NCI-H345 (cell line): Measurements from ENCODE around the gene ADA.
"Not testable (repeated sequence)": the region's sequence is repeated elsewhere in the genome, so short reads cannot be mapped to it uniquely, and the experiment has no call there.

ENCODE experiments used
- DNase-seq: peaks from one replicate; lab custom pipeline; 2025; lab: John Stamatoyannopoulos, UW

The ADA gene

GRCh38 chr20:44599715-44600114 lies 51.8 kb downstream of the ADA start:
- no peak for DNase-seq

- DNase-seq, result no peak
Measured at GRCh38 chr20:44598423-44599305, 52.8 kb downstream of the ADA start.

DNA sequence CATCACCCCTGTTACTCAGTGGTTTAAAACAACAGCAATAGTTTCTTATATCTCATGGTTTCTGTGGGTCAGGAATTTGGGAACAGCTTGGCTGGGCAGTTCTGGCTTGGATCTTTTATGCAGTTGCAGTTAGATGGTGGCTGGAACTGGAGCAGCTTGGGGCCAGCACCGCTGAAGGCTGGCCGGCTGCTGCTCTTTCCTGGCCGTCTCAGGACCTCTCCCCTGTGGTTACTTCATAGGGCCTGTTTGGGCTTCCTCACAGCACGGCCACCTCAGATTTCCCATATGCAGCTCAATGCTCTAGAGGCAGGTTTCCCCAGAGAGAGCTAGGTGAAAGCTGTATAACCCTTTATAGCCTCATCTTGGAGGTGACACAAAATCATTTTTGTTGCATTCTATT lies 53.6 kb downstream of the ADA start:
- DNase-seq, result no peak

DNA sequence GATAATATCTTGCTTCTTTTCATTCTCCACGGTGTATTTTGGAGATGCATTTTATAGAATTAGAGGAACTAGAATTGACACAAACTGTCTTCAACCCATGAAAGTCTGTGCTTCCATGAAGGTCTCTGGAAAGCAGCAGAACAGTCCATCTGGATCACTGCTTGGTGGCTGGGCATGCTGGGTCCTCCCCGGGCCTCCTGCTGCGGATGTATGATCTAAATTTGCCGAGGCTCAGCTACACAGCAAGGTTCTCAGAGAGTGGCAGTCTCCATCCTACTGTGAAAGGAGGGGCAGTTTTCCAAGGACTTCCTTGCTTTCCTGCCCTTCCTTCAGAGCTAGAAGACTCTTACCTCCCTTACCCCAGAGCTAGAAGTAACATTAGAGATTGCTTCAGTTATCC lies 54.0 kb downstream of the ADA start:
- DNase-seq, result no peak

DNA sequence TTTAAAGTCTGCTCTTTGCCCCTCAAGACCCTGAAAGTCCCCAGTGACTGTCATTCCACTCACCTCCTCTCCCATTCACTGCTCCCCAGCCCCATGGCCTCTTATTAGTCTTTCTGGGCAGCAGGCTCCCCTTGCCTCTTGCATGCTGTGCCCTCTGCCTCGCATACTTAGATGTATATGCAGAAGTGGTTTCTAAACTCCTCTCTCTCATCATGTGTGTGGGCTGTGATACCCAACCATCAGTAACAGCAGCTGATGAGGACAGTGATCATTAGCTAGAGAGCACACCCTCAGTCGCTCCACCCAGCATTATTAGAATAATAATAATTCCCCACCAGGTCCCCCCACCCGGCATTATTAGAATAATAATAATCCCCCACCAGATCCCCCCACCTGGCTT lies 54.6 kb downstream of the ADA start:
- no peak for DNase-seq

GRCh38 chr20:44596010-44596409 lies 55.5 kb downstream of the ADA start:
- DNase-seq, result no peak

GRCh38 chr20:44594730-44595129 lies 56.8 kb downstream of the ADA start:
- no peak for DNase-seq

DNA sequence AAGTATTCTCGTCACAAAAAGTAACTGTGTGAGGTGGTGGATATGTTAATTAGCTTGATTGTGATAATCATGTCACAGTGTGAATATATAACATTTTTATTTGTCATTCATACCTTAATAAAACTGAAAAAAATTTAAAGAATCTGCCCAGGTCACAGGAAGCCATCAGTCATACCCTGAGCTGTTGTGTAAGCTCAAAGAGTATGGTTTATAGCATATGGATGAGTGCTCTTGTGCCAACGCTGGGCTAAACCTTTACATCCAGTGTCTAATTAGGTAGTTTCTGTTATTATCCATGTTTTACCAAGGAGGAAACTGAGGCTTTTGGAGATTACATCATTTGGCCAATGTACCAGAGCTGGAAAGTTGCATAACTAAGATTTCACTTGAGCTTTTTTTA lies 57.7 kb downstream of the ADA start:
- DNase-seq, result no peak

DNA sequence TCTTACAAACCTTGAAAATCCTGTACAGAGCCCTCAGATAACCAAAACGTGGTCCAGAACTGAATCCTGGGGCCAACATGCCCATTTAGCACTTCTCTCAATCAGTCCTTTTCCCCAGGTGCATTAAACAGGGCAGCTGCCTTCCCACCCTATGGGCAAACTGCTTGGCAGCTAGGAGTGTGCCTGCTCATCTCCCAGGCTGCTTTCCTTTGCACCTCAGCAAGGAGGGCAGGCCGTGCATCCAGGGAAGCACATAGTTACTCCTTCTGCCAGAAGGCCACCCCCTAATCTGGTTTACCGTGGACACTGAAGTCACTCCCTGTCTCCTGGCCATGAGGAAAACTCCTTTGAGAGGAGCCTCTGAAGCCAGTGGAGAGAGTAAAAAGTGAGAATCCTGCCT lies 59.1 kb downstream of the ADA start:
- DNase-seq, result no peak

DNA sequence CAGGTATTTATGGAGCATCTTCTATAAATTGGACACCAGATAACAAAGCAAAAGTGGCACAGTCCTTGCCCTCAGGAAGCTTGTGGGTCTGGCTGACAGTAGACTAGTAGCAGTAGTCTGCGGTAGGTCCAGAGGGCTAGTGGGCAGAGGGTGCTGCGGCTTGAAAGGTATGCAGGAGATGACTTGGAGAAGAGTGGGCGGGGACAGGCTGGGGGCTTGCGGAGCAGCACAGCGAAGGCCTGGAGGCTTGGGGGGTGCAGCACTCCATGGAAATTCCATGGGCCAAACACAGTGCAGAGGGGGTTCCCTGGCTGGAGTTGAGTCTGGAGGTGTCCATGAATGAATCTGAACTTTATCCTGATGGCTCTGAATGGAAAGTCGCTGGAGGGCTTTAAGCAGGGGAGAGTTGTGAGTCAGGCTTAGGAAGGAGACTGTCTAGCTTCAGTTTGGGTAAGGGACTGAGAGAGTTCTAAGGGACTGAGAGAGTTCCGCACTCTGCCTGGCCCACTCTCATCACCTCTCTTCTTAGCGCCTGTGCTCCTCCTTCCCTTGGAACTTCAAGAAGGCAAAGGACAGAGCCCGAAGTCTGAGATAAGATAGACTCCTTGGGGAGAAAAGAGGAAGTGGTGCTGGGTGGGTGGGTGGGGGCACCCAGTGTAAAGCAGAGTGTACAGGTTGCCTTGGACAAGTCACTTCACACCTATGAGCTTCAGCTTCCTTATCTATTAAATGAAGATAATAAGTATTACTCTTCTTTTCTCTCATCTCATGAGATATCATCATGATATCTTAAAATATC lies 60.3 kb downstream of the ADA start:
- DNase-seq, result no peak

DNA sequence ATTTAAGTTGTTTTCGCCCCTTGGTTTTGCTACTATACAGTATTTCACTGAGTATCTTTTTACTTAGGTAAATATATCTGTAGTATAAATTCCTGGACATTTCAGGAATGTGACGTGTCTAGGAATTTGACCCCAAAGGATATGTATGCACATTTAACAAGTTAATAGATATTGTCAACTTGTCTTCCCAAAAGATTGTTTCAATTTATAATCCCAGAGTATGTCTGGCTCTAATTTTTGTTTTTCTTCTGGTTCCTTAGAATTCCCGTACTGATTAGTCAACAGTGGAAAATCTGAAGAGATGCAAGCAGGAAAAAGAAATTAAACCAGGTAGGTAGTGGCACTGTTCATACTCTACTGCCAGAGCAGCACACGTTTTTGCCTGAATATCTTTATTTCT lies 62.0 kb downstream of the ADA start:
- DNase-seq, result no peak

GRCh38 chr20:44588321-44588720 lies 63.2 kb downstream of the ADA start:
- DNase-seq, result not testable (repeated sequence)

GRCh38 chr20:44587035-44587980 lies 64.2 kb downstream of the ADA start:
- no peak for DNase-seq

DNA sequence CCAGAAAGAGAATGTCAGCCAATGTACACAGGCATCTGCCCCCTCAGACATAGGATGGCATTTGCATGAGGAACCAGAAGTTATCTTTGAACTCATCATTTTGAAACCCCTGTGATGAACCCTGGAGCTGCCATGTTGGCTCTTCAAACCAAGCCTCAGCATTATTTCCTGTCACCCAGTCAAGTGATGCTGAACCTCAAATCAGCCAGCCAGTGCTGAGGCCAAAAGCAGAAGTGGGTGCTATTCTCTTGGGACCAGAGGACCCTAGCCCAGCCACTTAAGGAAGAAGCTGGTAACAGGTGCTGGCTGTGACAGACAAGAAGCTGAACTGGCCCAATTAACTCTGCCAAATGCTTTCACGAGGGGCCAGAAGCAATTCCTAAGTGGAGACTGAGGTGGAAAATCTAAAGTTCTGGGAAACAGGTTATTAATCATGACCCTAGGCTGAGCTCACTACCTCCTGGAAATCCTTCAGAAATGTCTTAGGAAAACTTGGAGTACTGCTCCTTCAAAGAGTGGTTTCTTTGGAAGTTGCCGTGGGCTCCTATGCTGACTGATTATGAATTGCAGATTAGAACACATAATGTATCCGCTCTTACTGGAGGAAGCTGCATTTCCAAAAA lies 65.1 kb downstream of the ADA start:
- no peak for DNase-seq

- DNase-seq, result no peak
Measured at GRCh38 chr20:44585057-44585963, 66.2 kb downstream of the ADA start.

GRCh38 chr20:44584162-44584561 lies 67.3 kb downstream of the ADA start:
- DNase-seq, result no peak

DNA sequence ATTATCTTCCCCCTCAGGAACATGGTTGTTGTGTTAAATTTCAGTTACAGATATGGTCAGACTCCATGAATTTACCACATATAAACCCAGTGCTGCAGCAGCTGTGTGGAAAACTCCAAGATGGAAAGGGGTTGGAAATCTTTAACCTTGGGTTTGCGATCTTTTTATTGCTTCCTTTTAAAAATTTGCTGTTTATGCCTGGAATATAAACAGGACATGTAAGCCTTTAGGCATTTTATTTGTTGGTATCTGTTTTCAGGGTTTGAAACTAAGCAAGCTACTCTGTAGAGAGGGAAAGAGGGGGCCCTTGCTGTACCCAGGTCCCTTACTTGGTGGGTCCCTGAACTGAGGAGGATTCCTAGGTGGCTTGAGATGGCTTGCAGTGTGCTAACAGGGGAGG lies 68.3 kb downstream of the ADA start:
- DNase-seq, result no peak

DNA sequence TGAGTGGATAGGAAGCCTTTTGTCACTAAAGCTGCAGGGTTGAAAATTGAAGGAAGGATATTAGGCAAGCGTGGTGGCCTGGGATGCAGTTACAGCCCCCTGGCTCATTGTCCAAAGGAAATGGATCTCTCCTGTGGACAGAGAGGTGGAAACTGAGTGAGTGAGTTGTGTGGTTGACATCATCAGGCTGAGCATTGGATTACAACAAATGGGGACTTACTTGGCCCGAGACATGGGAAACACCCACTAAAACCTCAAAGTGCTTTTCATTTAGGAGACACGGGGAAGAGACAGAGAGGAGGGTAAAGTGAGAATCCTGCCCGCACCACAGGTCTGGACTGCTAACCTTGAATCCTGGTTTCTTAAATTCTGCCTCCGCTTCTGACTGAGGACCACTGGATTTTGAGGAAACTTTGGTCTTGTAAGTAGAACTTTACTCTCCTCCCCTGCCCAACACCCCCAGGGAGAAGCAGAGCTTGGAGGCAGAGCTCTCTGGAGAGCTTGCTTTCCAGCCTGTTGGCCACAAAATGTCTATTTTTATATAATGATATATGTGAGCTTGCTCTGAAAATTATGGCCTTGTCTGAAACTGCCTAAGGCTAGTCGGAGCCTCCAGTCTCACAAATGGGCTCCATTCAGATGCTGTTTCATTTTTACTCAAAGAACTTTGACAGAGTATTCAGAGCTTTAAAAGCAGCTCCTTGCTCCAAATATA lies 69.0 kb downstream of the ADA start, which contains the start of gene PKIG:
PKIG (plus strand) TSS at position 269 of the 715 bp plus-strand sequence. CDS start 31,978 bp downstream, outside the sequence.
- no peak for DNase-seq

DNA sequence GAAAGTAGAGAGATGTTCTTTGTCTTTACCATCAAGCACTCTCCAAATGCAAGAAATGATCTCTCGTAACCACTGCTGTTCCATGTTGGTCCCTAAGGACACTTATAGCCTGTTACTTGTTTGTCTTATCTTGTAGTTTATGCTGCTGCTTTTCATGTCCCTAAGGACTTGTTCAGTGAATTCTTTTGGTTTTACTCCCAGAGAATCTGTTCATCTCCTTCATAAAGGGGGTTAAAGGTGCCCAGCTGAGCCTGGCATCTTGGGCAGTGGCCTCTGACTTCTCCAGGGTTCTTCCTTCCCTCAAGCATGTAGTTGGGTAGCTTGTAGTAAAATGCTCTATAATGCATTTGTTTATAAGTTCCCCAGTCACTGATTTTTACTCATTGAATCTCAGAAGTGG lies 70.0 kb downstream of the ADA start:
- no peak for DNase-seq
